K562 (cell line): ENCODE results near the gene TERB1. TPM values are rescaled to one million over a fixed set of nuclear protein-coding genes. Genes with fewer than 3 reads are reported as not detected.

Experiments used
- ATF4 ChIP-seq: fragments of 450-650 bp; formaldehyde crosslinking; IDR thresholded peaks from 2 replicates; pipeline ENCODE4 v1.4.0; 2022; ENCODE audit warnings: mild to moderate bottlenecking, moderate library complexity
- CBX1 ChIP-seq: sonication (generic); IDR thresholded peaks from 2 replicates; pipeline ENCODE4 v1.6.1; 2016; ENCODE audit warnings: antibody characterized with exemption, low read depth, mild to moderate bottlenecking
- CBX2 ChIP-seq: fragments of 200-600 bp; sonication (generic); IDR thresholded peaks from one replicate; pipeline ENCODE4 v1.6.1; 2012; ENCODE audit warnings: mild to moderate bottlenecking, low read length, inconsistent platforms; ENCODE audit not compliant: insufficient read depth, poor library complexity, severe bottlenecking
- CREB1 ChIP-seq, 2 experiments: sonication (generic) in 1 of 2; formaldehyde crosslinking in 1 of 2; IDR thresholded peaks; 2 replicates each; pipeline versions ENCODE4 v1.6.1 to v1.8.0; 2012 to 2022; ENCODE audit warnings: inconsistent platforms in 1 of 2, mild to moderate bottlenecking in 1 of 2, missing genetic modification reagents in 1 of 2, moderate library complexity in 1 of 2
- EWSR1 ChIP-seq: fragments of 450-650 bp; IDR thresholded peaks from 2 replicates; pipeline ENCODE4 v1.6.1; 2018; ENCODE audit warnings: borderline replicate concordance, mild to moderate bottlenecking, low read depth, moderate library complexity; ENCODE audit not compliant: partially characterized antibody
- GABPB1 ChIP-seq: sonication (generic); formaldehyde crosslinking; IDR thresholded peaks from 2 replicates; pipeline ENCODE4 v1.8.0; 2022; ENCODE audit warnings: mild to moderate bottlenecking, missing genetic modification reagents
- HDAC1 ChIP-seq, 2 experiments: fragments of 450-650 bp; IDR thresholded peaks; 2 replicates each; pipeline ENCODE4 v1.6.1; 2016 to 2017; ENCODE audit warnings: inconsistent platforms in 1 of 2, mild to moderate bottlenecking in 1 of 2, moderate library complexity in 1 of 2
- HSF4 ChIP-seq: fragments of 250-450 bp; sonication (Bioruptor Pico); IDR thresholded peaks from 2 replicates; pipeline ENCODE4 v2.1.2; 2022; ENCODE audit warnings: mild to moderate bottlenecking, moderate library complexity, borderline replicate concordance
- KHSRP ChIP-seq: fragments of 450-650 bp; IDR thresholded peaks from 2 replicates; pipeline ENCODE4 v1.6.1; 2017
- L3MBTL2 ChIP-seq: fragments of 450-650 bp; IDR thresholded peaks from 2 replicates; pipeline ENCODE4 v1.6.1; 2016; ENCODE audit warnings: mild to moderate bottlenecking, moderate library complexity
- LCOR ChIP-seq: sonication (generic); formaldehyde crosslinking; IDR thresholded peaks from 2 replicates; pipeline ENCODE4 v1.8.0; 2022; ENCODE audit warnings: mild to moderate bottlenecking, missing genetic modification reagents
- MCM2 ChIP-seq: fragments of 450-650 bp; IDR thresholded peaks from 2 replicates; pipeline ENCODE4 v1.6.1; 2017; ENCODE audit warnings: low read depth, mild to moderate bottlenecking
- MYNN ChIP-seq, 2 experiments: sonication (generic); formaldehyde crosslinking in 1 of 2; IDR thresholded peaks; 2 replicates each; pipeline versions ENCODE4 v1.5.0 to v1.6.1; 2016 to 2020; ENCODE audit warnings: antibody characterized with exemption in 1 of 2, missing genetic modification reagents in 1 of 2
- NR2F6 ChIP-seq: fragments of 450-650 bp; formaldehyde crosslinking; IDR thresholded peaks from 2 replicates; pipeline ENCODE4 v1.4.0; 2020; ENCODE audit warnings: mild to moderate bottlenecking
- PPARD ChIP-seq: fragments of 250-450 bp; sonication (Bioruptor Pico); IDR thresholded peaks from 2 replicates; pipeline ENCODE4 v1.8.0; 2022; ENCODE audit warnings: inconsistent platforms, mild to moderate bottlenecking, moderate library complexity
- RBM34 ChIP-seq: fragments of 200-400 bp; formaldehyde crosslinking; IDR thresholded peaks from 2 replicates; pipeline ENCODE4 v1.6.1; 2018; ENCODE audit warnings: low read length, borderline replicate concordance; ENCODE audit not compliant: insufficient read depth
- TBP ChIP-seq: optimal IDR thresholded peaks from 2 replicates; pipeline ENCODE3; 2011; ENCODE audit warnings: low read depth, low read length, improper control_type of control experiment
- ZFP30 ChIP-seq: fragments of 250-450 bp; sonication (Bioruptor Pico); IDR thresholded peaks from 2 replicates; pipeline ENCODE4 v1.8.0; 2022; ENCODE audit warnings: moderate library complexity, mild to moderate bottlenecking, inconsistent platforms, borderline replicate concordance
- ZKSCAN3 ChIP-seq: fragments of 250-450 bp; sonication (Bioruptor Pico); IDR thresholded peaks from 2 replicates; pipeline ENCODE4 v1.4.0; 2020
- ZNF174 ChIP-seq: fragments of 250-450 bp; sonication (Bioruptor Pico); IDR thresholded peaks from 2 replicates; pipeline ENCODE4 v1.4.0; 2020; ENCODE audit warnings: mild to moderate bottlenecking
- ZNF384 ChIP-seq: IDR thresholded peaks from 2 replicates; pipeline ENCODE4 v1.6.1; 2012; ENCODE audit warnings: low read depth, low read length, improper control_type of control experiment
- ZNF780A ChIP-seq: fragments of 250-450 bp; sonication (Bioruptor Pico); IDR thresholded peaks from 2 replicates; pipeline ENCODE4 v1.5.0; 2021; ENCODE audit warnings: mild to moderate bottlenecking
- ZSCAN29 ChIP-seq: fragments of 450-650 bp; IDR thresholded peaks from 2 replicates; pipeline ENCODE4 v1.6.1; 2017
- polyA plus RNA-seq, 8 experiments: library from polyadenylated mRNA; depleted of rRNA in 4 of 8; stranded (reverse) in 5 of 8; unstranded in 3 of 8; fragments of >200 nt; fragmentation: Nextera tagmentation in 2 of 8; fragmentation: Illumina TruSeq in 1 of 8; extraction: Ambion mirVana in 2 of 8; extraction: Trizol in 1 of 8; gene quantifications; 2 replicates each; pipeline versions ENCODE4 v1.2.1 to v1.2.3, GENCODE V29; 2011 to 2014; ENCODE audit warnings: inconsistent platforms in 1 of 8, missing spikeins in 1 of 8
- total RNA-seq, 7 experiments: library from RNA; depleted of rRNA in 6 of 7; stranded (reverse); fragments of >200 nt in 6 of 7; fragmentation: Illumina TruSeq in 2 of 7; extraction: Trizol in 2 of 7; gene quantifications; 2 replicates each; pipeline versions ENCODE4 v1.2.1 to v1.2.3, GENCODE V29; 2011 to 2021; ENCODE audit warnings: low replicate concordance in 1 of 7
- TF ChIP-seq, protein P1 (sequence below): sonication (generic); formaldehyde crosslinking; IDR thresholded peaks from 2 replicates; pipeline ENCODE4 v1.8.0; 2022; ENCODE audit warnings: missing genetic modification reagents, mild to moderate bottlenecking, borderline replicate concordance
- TF ChIP-seq, protein P2 (sequence below): sonication (generic); formaldehyde crosslinking; IDR thresholded peaks from 2 replicates; pipeline ENCODE4 v1.8.0; 2022; ENCODE audit warnings: mild to moderate bottlenecking, missing genetic modification reagents

The TERB1 gene
- total and polyA plus RNA-seq, 9 of the 15 experiments (the other 6 are each of a cell fraction or from before 2014, with no cell fraction given) = not detected

GRCh38 chr16:66751303-66751991, 49.9 kb downstream of the TERB1 start, which contains the start of gene DYNC1LI2 (continued):
- no peak for TF ChIP-seq MYNN (IDR thresholded peaks at IDR 0.05)
- TF ChIP-seq MYNN (CRISPR knock-in tag; IDR thresholded peaks at IDR 0.05) = no peak
- peak; percentile 50; the same call in 1 of the 2 replicates for TF ChIP-seq CBX1
- TF ChIP-seq L3MBTL2 = no peak; the same call in 1 of the 2 replicates
- TF ChIP-seq ATF4 (CRISPR knock-in tag) = no peak; the same call in 1 of the 2 replicates
- no peak for TF ChIP-seq MCM2
- TF ChIP-seq, protein P1, sequence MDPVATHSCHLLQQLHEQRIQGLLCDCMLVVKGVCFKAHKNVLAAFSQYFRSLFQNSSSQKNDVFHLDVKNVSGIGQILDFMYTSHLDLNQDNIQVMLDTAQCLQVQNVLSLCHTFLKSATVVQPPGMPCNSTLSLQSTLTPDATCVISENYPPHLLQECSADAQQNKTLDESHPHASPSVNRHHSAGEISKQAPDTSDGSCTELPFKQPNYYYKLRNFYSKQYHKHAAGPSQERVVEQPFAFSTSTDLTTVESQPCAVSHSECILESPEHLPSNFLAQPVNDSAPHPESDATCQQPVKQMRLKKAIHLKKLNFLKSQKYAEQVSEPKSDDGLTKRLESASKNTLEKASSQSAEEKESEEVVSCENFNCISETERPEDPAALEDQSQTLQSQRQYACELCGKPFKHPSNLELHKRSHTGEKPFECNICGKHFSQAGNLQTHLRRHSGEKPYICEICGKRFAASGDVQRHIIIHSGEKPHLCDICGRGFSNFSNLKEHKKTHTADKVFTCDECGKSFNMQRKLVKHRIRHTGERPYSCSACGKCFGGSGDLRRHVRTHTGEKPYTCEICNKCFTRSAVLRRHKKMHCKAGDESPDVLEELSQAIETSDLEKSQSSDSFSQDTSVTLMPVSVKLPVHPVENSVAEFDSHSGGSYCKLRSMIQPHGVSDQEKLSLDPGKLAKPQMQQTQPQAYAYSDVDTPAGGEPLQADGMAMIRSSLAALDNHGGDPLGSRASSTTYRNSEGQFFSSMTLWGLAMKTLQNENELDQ (CRISPR knock-in tag) = no peak
- no peak for TF ChIP-seq CBX2
- TF ChIP-seq PPARD = no peak
- TF ChIP-seq, protein P2, sequence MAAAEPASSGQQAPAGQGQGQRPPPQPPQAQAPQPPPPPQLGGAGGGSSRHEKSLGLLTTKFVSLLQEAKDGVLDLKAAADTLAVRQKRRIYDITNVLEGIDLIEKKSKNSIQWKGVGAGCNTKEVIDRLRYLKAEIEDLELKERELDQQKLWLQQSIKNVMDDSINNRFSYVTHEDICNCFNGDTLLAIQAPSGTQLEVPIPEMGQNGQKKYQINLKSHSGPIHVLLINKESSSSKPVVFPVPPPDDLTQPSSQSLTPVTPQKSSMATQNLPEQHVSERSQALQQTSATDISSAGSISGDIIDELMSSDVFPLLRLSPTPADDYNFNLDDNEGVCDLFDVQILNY = no peak
- TF ChIP-seq HDAC1 (IDR thresholded peaks at IDR 0.05) = no peak
- TF ChIP-seq RBM34 = no peak
- no peak for TF ChIP-seq GABPB1
- no peak for TF ChIP-seq NR2F6 (CRISPR knock-in tag)
- TF ChIP-seq ZNF780A (CRISPR knock-in tag) = no peak
- no peak for TF ChIP-seq EWSR1
- TF ChIP-seq TBP = peak; percentile 85
- no peak for TF ChIP-seq ZKSCAN3 (CRISPR knock-in tag)
- no peak for TF ChIP-seq KHSRP
- TF ChIP-seq ZNF174 = no peak
- TF ChIP-seq LCOR = no peak
- TF ChIP-seq ZSCAN29 = no peak; the same call in 1 of the 2 replicates
- TF ChIP-seq HSF4 (CRISPR knock-in tag) = no peak
- TF ChIP-seq ZFP30 (CRISPR knock-in tag) = no peak
- TF ChIP-seq CREB1 (IDR thresholded peaks at IDR 0.05) = peak; percentile 40; the same call in 1 of the 2 replicates
- no peak; the same call in 1 of the 2 replicates for TF ChIP-seq CREB1 (CRISPR knock-in tag; IDR thresholded peaks at IDR 0.05)
- no peak for TF ChIP-seq ZNF384
